22Rv1 (cell line): ENCODE results near the gene EPN1.

ENCODE experiments used
- H3K27ac ChIP-seq: fragments of 450-650 bp; 2 replicates; pipeline ENCODE4 v1.5.1; 2017
- CTCF ChIP-seq: fragments of 450-650 bp; IDR thresholded peaks from 2 replicates; pipeline ENCODE4 v1.5.1; 2017; ENCODE audit warnings: mild to moderate bottlenecking
- ZFX ChIP-seq: fragments of 450-650 bp; IDR thresholded peaks from 2 replicates; pipeline ENCODE4 v1.6.1; 2017; ENCODE audit warnings: antibody characterized with exemption, borderline replicate concordance

EPN1 gene

GRCh38 chr19:55652311-55653128, 22.5 kb upstream of the EPN1 start:
- peak overlapping the region; percentile 99 for H3K27ac ChIP-seq

GRCh38 chr19:55653651-55654322, 21.2 kb upstream of the EPN1 start:
- TF ChIP-seq CTCF (peak; percentile 99), ZFX (no peak)
- peak overlapping the region; percentile 99 for H3K27ac ChIP-seq

More at GRCh38 chr19:55652311-55653128, 22.5 kb upstream of the EPN1 start:
- TF ChIP-seq CTCF = no peak
- no peak for TF ChIP-seq ZFX

- no peak for TF ChIP-seq ZFX
- TF ChIP-seq CTCF = no peak
- H3K27ac ChIP-seq = peak overlapping the region; percentile 99
These were observed 20.6 kb upstream of the EPN1 start for GRCh38 chr19:55654323-55654867.

GRCh38 chr19:55654868-55655647, 20.0 kb upstream of the EPN1 start, which contains the start of gene U2AF2:
TSS of gene U2AF2 (plus strand) at chr19:55655035. CDS start at chr19:55655105, 70 bp downstream.
- peak within 1 kb of the TSS; percentile 99 for H3K27ac ChIP-seq

GRCh38 chr19:55655648-55656040, 19.4 kb upstream of the EPN1 start:
- peak overlapping the region; percentile 99 for H3K27ac ChIP-seq
- TF ChIP-seq ZFX (no peak), CTCF (no peak)

More at GRCh38 chr19:55654868-55655647, 20.0 kb upstream of the EPN1 start, which contains the start of gene U2AF2:
- TF ChIP-seq ZFX = no peak
- TF ChIP-seq CTCF = no peak; the same call in 1 of the 2 replicates

- no peak overlapping the region; the same call in 1 of the 2 replicates for H3K27ac ChIP-seq
These were observed 18.5 kb upstream of the EPN1 start for GRCh38 chr19:55656552-55656951.

More at GRCh38 chr19:55656552-55656951, 18.5 kb upstream of the EPN1 start:
- TF ChIP-seq ZFX (no peak), CTCF (no peak)
